Testis (tissue), 2 donors: ENCODE data around the gene RASAL2.
"Not testable (repeated sequence)": the region's sequence is repeated elsewhere in the genome, so short reads cannot be mapped to it uniquely, and the experiment has no call there.

Experiments
- POLR2A ChIP-seq: fragments of 450-650 bp; IDR thresholded peaks from one replicate; pipeline ENCODE4 v1.6.1; 2017; ENCODE audit warnings: antibody characterized with exemption, mild to moderate bottlenecking, moderate library complexity
- TF ChIP-seq, protein P1 (sequence below), 3 experiments: fragments of 450-650 bp in 2 of 3; fragments of 200-600 bp in 1 of 3; sonication (generic) in 1 of 3; IDR thresholded peaks; one replicate each; pipeline ENCODE4 v1.5.1; 2016 to 2019; ENCODE audit warnings: antibody characterized with exemption in 3 of 3, mild to moderate bottlenecking in 2 of 3, moderate library complexity in 1 of 3

DNA sequence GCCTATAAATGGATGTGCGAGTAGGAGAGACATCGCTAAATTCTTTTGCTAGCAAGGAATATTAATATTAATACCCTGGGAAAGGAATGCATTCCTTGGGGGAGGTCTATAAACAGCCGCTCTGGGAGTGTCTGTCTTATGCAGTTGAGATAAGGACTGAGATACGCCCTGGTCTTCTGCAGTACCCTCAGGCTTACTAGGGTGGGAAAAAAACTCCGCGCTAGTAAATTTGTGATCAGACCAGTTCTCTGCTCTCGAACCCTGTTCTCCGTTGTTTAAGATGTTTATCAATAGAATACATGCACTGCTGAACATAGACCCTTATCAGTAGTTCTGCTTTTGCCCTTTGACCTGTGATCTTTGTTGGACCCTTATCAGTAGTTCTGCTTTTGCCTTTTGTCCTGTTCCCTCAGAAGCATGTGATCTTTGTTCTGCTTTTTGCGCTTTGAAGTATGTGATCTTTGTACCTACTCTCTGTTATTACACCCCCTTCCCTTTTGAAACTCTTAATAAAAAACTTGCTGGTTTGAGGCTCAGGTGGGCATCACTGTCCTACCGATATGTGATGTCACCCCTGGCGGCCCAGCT is 114.5 kb downstream of the RASAL2 start:
- TF ChIP-seq, protein P1, sequence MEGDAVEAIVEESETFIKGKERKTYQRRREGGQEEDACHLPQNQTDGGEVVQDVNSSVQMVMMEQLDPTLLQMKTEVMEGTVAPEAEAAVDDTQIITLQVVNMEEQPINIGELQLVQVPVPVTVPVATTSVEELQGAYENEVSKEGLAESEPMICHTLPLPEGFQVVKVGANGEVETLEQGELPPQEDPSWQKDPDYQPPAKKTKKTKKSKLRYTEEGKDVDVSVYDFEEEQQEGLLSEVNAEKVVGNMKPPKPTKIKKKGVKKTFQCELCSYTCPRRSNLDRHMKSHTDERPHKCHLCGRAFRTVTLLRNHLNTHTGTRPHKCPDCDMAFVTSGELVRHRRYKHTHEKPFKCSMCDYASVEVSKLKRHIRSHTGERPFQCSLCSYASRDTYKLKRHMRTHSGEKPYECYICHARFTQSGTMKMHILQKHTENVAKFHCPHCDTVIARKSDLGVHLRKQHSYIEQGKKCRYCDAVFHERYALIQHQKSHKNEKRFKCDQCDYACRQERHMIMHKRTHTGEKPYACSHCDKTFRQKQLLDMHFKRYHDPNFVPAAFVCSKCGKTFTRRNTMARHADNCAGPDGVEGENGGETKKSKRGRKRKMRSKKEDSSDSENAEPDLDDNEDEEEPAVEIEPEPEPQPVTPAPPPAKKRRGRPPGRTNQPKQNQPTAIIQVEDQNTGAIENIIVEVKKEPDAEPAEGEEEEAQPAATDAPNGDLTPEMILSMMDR (IDR thresholded peaks at IDR 0.05), result not testable (repeated sequence)
- TF ChIP-seq POLR2A, result not testable (repeated sequence)
